Parathyroid adenoma (tissue), 2 donors: Measurements from ENCODE around the gene SLC12A5.

Experiments
- H2AFZ ChIP-seq: fragments of 300-600 bp; sonication (generic); one replicate; pipeline ENCODE4 v1.7.0; 2017; ENCODE audit warnings: antibody characterized with exemption, mild to moderate bottlenecking
- H3K27ac ChIP-seq: fragments of 300-600 bp; sonication (generic); one replicate; pipeline ENCODE4 v1.7.0; 2017
- H3K27me3 ChIP-seq: fragments of 300-600 bp; sonication (generic); one replicate; pipeline ENCODE4 v1.7.0; 2017; ENCODE audit warnings: low read length; ENCODE audit not compliant: control insufficient read depth, insufficient read depth
- H3K36me3 ChIP-seq: fragments of 300-600 bp; sonication (generic); one replicate; pipeline ENCODE4 v1.7.0; 2017; ENCODE audit warnings: low read length; ENCODE audit not compliant: control insufficient read depth, insufficient read depth
- H3K4me1 ChIP-seq: fragments of 300-600 bp; sonication (generic); one replicate; pipeline ENCODE4 v1.7.0; 2017; ENCODE audit warnings: control low read depth
- H3K4me2 ChIP-seq: fragments of 300-600 bp; sonication (generic); one replicate; pipeline ENCODE4 v1.7.0; 2017; ENCODE audit warnings: low read length
- H3K4me3 ChIP-seq: fragments of 300-600 bp; sonication (generic); one replicate; pipeline ENCODE4 v1.7.0; 2017; ENCODE audit warnings: low read depth, low read length
- H3K79me2 ChIP-seq: fragments of 300-600 bp; sonication (generic); one replicate; pipeline ENCODE4 v1.7.0; 2017; ENCODE audit warnings: control low read depth
- H3K9ac ChIP-seq: fragments of 300-600 bp; sonication (generic); one replicate; pipeline ENCODE4 v1.7.0; 2017; ENCODE audit warnings: mild to moderate bottlenecking
- H3K9me3 ChIP-seq: fragments of 300-600 bp; sonication (generic); one replicate; pipeline ENCODE4 v1.7.0; 2017; ENCODE audit warnings: low read length; ENCODE audit not compliant: control insufficient read depth
- TF ChIP-seq, protein P1 (sequence below): fragments of 300-600 bp; sonication (generic); IDR thresholded peaks from one replicate; pipeline ENCODE4 v1.7.0; 2017; ENCODE audit warnings: antibody characterized with exemption, mild to moderate bottlenecking
- donor health status: primary hyperparathyroidism.

Gene SLC12A5

GRCh38 chr20:46060975-46061374 lies 32.0 kb downstream of the SLC12A5 start:
- Histone ChIP-seq H3K4me1 (no peaks in the 10 kb centered on the region), H3K9ac (no peak overlapping the region), H3K27me3 (no peaks in the 10 kb centered on the region), H3K4me3 (no peak overlapping the region), H3K36me3 (no peaks in the 10 kb centered on the region), H3K9me3 (no peaks in the 10 kb centered on the region), H3K4me2 (no peak overlapping the region), H2AFZ (no peak overlapping the region), H3K27ac (no peak overlapping the region), H3K79me2 (peaks cover 1% of the 10 kb centered on the region)
- TF ChIP-seq, protein P1, sequence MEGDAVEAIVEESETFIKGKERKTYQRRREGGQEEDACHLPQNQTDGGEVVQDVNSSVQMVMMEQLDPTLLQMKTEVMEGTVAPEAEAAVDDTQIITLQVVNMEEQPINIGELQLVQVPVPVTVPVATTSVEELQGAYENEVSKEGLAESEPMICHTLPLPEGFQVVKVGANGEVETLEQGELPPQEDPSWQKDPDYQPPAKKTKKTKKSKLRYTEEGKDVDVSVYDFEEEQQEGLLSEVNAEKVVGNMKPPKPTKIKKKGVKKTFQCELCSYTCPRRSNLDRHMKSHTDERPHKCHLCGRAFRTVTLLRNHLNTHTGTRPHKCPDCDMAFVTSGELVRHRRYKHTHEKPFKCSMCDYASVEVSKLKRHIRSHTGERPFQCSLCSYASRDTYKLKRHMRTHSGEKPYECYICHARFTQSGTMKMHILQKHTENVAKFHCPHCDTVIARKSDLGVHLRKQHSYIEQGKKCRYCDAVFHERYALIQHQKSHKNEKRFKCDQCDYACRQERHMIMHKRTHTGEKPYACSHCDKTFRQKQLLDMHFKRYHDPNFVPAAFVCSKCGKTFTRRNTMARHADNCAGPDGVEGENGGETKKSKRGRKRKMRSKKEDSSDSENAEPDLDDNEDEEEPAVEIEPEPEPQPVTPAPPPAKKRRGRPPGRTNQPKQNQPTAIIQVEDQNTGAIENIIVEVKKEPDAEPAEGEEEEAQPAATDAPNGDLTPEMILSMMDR = no peak

GRCh38 chr20:46062151-46062550 lies 33.1 kb downstream of the SLC12A5 start:
- no peak overlapping the region for H3K4me3 ChIP-seq
- no peak overlapping the region for H3K4me2 ChIP-seq
- H3K4me1 ChIP-seq = no peaks in the 10 kb centered on the region
- no peaks in the 10 kb centered on the region for H3K9me3 ChIP-seq
- no peak overlapping the region for H3K27ac ChIP-seq
- no peak overlapping the region for H3K9ac ChIP-seq
- no peaks in the 10 kb centered on the region for H3K36me3 ChIP-seq
- H2AFZ ChIP-seq = no peak overlapping the region
- H3K79me2 ChIP-seq = peaks cover 11% of the 10 kb centered on the region
- no peaks in the 10 kb centered on the region for H3K27me3 ChIP-seq
- TF ChIP-seq, protein P1 = no peak

DNA sequence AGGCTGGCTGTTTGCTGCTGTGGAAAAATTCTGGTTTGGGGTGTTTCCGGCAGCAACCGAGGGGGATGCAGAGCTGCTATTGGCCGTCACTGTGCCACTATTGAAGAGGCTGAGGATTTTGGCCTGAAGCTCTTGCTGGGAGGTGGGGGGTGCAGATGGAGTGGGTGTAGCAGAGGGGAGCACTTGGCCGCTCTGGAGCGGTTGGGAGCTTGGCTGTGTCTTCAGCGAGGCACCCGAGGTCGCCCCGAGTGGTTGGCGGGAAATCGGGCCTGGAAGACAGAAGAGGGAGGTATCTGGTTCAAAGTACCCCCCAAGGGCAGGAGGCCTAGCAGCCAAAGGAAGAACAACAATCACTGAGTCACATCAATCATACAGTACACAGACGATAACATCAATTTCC lies 33.6 kb downstream of the SLC12A5 start:
- Histone ChIP-seq H3K27ac (no peak overlapping the region), H2AFZ (no peak overlapping the region), H3K36me3 (no peaks in the 10 kb centered on the region), H3K79me2 (peaks cover 11% of the 10 kb centered on the region), H3K27me3 (no peaks in the 10 kb centered on the region), H3K4me3 (no peak overlapping the region), H3K4me2 (no peak overlapping the region), H3K9me3 (no peaks in the 10 kb centered on the region), H3K9ac (no peak overlapping the region), H3K4me1 (no peaks in the 10 kb centered on the region)
- TF ChIP-seq, protein P1 = no peak

DNA sequence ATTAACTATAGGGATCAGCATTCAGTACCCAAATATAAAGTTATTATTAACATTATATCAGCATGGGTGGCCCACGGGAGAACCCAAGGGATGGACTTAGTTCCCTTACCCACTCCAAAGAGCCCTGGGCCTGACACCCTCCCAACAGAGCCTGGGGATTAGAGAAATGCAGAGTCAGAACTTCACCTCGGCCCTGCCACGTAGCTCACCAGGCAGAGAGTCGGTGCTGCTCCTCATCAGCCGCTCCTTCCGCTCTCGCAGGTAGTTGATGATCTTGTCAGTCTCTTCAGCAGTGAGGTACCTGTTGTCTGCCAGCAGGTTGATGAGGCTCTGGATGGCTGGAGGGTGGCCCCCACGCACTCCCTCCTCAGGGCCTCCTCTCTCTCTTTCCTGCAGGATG lies 34.1 kb downstream of the SLC12A5 start:
- no peak overlapping the region for H2AFZ ChIP-seq
- no peaks in the 10 kb centered on the region for H3K4me1 ChIP-seq
- no peaks in the 10 kb centered on the region for H3K27me3 ChIP-seq
- no peak overlapping the region for H3K4me3 ChIP-seq
- H3K27ac ChIP-seq = no peak overlapping the region
- H3K36me3 ChIP-seq = no peaks in the 10 kb centered on the region
- no peak overlapping the region for H3K4me2 ChIP-seq
- TF ChIP-seq, protein P1 = no peak
- H3K9me3 ChIP-seq = no peaks in the 10 kb centered on the region
- peaks cover 11% of the 10 kb centered on the region for H3K79me2 ChIP-seq
- H3K9ac ChIP-seq = no peak overlapping the region

DNA sequence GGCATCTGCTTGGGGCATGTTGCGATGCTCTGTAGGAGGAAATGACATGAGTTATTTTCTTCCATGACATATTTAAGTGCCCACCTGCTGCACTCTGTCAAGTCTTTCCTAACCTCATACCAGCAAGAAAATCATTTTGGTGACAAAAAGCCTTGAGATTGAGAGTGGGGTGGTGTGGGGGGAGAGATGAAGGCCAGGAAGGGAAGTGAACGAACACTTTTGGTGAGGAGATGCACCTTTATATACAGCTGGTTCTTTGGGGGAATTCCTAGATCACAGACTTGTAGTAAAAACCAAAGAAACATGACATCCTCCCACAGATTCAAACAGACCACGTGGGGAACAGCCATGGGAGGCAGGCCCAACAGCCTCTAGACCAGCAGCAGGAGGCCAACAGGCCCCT lies 34.6 kb downstream of the SLC12A5 start:
- Histone ChIP-seq H3K4me2 (no peak overlapping the region), H3K4me3 (no peak overlapping the region), H3K9ac (no peak overlapping the region), H3K27ac (no peak overlapping the region), H3K9me3 (no peaks in the 10 kb centered on the region), H3K36me3 (no peaks in the 10 kb centered on the region), H3K79me2 (peaks cover 14% of the 10 kb centered on the region), H3K4me1 (no peaks in the 10 kb centered on the region), H2AFZ (no peak overlapping the region), H3K27me3 (no peaks in the 10 kb centered on the region)
- TF ChIP-seq, protein P1 = no peak
